ENCODE measurements around the gene TSPAN10.

DNA sequence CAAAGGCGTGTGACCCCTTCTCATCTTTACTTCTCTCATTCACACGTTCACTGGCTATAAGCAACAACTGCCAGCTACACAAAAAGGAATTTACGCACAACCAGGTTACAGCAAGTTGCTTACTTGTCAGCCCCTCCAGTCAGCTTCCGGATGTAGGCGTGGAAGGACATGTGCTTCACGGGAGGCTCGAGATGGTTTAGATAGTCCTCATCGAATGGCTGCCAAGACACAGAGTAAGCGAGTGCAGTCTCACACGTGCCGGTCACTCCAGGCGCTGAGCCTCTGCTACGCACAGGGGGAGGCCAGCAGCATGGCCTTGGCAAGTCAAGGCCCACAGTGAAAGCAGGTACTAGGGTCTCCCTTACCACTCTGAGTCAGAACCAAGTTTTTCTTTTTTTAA is 28.4 kb upstream of the TSPAN10 start:
- TF ChIP-seq EZH2phosphoT487 (IDR thresholded peaks at IDR 0.05; ENCODE audit: insufficient read depth, low read depth), result no peak
- no peak for TF ChIP-seq EZH2 (IDR thresholded peaks at IDR 0.05; ENCODE audit: insufficient read depth, poor library complexity, severe bottlenecking)

All from GM23248 (cell line).